SK-N-SH (cell line): ENCODE data around the gene AGO4.

ENCODE experiments used
- CHD2 ChIP-seq: fragments of 150-350 bp; IDR thresholded peaks from 2 replicates; pipeline ENCODE4 v1.6.1; 2018; ENCODE audit warnings: low read length; ENCODE audit not compliant: partially characterized antibody
- CTCF ChIP-seq: fragments of 200-600 bp; sonication (generic); IDR thresholded peaks from 2 replicates; pipeline ENCODE4 v1.6.1; 2017; ENCODE audit warnings: antibody characterized with exemption, mild to moderate bottlenecking, moderate library complexity
- FOXM1 ChIP-seq: IDR thresholded peaks from 2 replicates; pipeline ENCODE4 v1.4.0; 2012; ENCODE audit warnings: low read depth, mild to moderate bottlenecking
- NFIC ChIP-seq: IDR thresholded peaks from 2 replicates; pipeline ENCODE4 v1.4.0; 2012; ENCODE audit warnings: borderline replicate concordance
- NRF1 ChIP-seq: IDR thresholded peaks from 2 replicates; pipeline ENCODE4 v1.6.1; 2012; ENCODE audit warnings: low read depth, mild to moderate bottlenecking, low read length
- POLR2AphosphoS5 ChIP-seq: IDR thresholded peaks from 2 replicates; pipeline ENCODE4 v1.6.1; 2012; ENCODE audit warnings: low read depth, low read length
- RAD21 ChIP-seq: IDR thresholded peaks from 2 replicates; pipeline ENCODE4 v1.6.1; 2012; ENCODE audit warnings: mild to moderate bottlenecking, low read length
- REST ChIP-seq: IDR thresholded peaks from 2 replicates; pipeline ENCODE4 v1.6.1; 2012; ENCODE audit warnings: mild to moderate bottlenecking, low read depth, low read length, moderate library complexity
- USF2 ChIP-seq: fragments of 150-350 bp; IDR thresholded peaks from 2 replicates; pipeline ENCODE4 v1.6.1; 2017; ENCODE audit warnings: antibody characterized with exemption, low read length, low read depth, borderline replicate concordance

- TF ChIP-seq CTCF (no peak), NRF1 (no peak), FOXM1 (no peak), USF2 (no peak), POLR2AphosphoS5 (no peak), CHD2 (no peak), RAD21 (no peak), REST (no peak), NFIC (no peak)
Observed at GRCh38 chr1:35788139-35788538, 19.7 kb upstream of the AGO4 start.
